Kidney epithelial cell (primary cell): ENCODE data around the gene VIPR2. TPM values are rescaled to one million over a fixed set of nuclear protein-coding genes. Genes with fewer than 3 reads are reported as not detected.

Experiments used
- DNase-seq: peaks from one replicate; pipeline ENCODE4 v3.0.0-alpha.2; 2010; ENCODE audit warnings: low read depth
- H3K27me3 ChIP-seq: 2 replicates; pipeline ENCODE4 v1.6.0; 2011; ENCODE audit warnings: low read length; ENCODE audit not compliant: control insufficient read depth, insufficient read depth
- H3K36me3 ChIP-seq: 2 replicates; pipeline ENCODE4 v1.5.1; 2011; ENCODE audit warnings: low read length; ENCODE audit not compliant: control insufficient read depth, insufficient read depth
- H3K4me3 ChIP-seq: 2 replicates; pipeline ENCODE4 v1.5.1; 2011; ENCODE audit warnings: low read depth, mild to moderate bottlenecking, control low read depth, low read length
- total RNA-seq: library from RNA; depleted of rRNA; stranded (reverse); fragments of >200 nt; gene quantifications from 2 replicates; pipeline ENCODE4 v1.2.3, GENCODE V29; 2015
- TF ChIP-seq, protein P1 (sequence below): IDR thresholded peaks from 2 replicates; pipeline ENCODE4 v1.5.1; 2011; ENCODE audit warnings: mild to moderate bottlenecking, moderate library complexity, low read length, control low read depth, inconsistent platforms; ENCODE audit not compliant: insufficient read depth, poor library complexity, severe bottlenecking

VIPR2 gene
- total RNA-seq, 1 donor from 2014 or later = not detected

DNA sequence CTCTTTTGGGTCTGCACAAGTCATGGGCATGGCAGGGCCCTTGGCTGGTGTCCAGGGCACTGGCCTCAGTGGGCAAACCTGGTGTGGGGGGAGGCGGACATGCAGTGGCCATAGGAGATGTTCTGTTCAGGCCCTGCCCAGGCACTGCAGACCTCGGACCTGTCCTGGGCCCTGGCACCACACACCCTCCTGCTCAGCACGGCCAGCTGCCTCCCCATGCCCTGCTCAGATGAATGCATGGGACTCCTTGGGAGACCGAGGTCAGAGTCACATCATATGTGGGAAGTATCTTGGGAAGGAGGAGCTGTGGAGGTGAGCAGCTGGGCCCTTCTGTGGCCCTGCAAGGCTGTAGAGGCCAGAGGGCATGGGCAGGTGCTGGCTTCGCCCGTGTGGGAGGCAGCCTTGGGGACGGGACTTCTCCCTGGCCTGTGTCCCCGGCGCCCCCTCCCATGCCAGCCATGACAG, 130.8 kb downstream of the VIPR2 start:
- DNase-seq = no peak
- H3K4me3 ChIP-seq = no peak overlapping the region
- H3K36me3 ChIP-seq = no peaks in the 10 kb centered on the region
- TF ChIP-seq, protein P1, sequence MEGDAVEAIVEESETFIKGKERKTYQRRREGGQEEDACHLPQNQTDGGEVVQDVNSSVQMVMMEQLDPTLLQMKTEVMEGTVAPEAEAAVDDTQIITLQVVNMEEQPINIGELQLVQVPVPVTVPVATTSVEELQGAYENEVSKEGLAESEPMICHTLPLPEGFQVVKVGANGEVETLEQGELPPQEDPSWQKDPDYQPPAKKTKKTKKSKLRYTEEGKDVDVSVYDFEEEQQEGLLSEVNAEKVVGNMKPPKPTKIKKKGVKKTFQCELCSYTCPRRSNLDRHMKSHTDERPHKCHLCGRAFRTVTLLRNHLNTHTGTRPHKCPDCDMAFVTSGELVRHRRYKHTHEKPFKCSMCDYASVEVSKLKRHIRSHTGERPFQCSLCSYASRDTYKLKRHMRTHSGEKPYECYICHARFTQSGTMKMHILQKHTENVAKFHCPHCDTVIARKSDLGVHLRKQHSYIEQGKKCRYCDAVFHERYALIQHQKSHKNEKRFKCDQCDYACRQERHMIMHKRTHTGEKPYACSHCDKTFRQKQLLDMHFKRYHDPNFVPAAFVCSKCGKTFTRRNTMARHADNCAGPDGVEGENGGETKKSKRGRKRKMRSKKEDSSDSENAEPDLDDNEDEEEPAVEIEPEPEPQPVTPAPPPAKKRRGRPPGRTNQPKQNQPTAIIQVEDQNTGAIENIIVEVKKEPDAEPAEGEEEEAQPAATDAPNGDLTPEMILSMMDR = no peak
- H3K27me3 ChIP-seq = no peaks in the 10 kb centered on the region

GRCh38 chr7:159013181-159013690, 131.4 kb downstream of the VIPR2 start:
- TF ChIP-seq, protein P1 = no peak
- no peak for DNase-seq
- Histone ChIP-seq H3K4me3 (no peak overlapping the region), H3K27me3 (no peaks in the 10 kb centered on the region), H3K36me3 (no peaks in the 10 kb centered on the region)

GRCh38 chr7:159012353-159013069, 132.2 kb downstream of the VIPR2 start:
- no peaks in the 10 kb centered on the region for H3K36me3 ChIP-seq
- no peak overlapping the region for H3K4me3 ChIP-seq
- TF ChIP-seq, protein P1 = no peak
- no peak for DNase-seq
- no peaks in the 10 kb centered on the region for H3K27me3 ChIP-seq

- H3K27me3 ChIP-seq = no peaks in the 10 kb centered on the region
- no peaks in the 10 kb centered on the region for H3K36me3 ChIP-seq
- H3K4me3 ChIP-seq = no peak overlapping the region
- TF ChIP-seq, protein P1 = no peak
- DNase-seq = no peak
Measured at GRCh38 chr7:159011722-159012022, 133.0 kb downstream of the VIPR2 start.

GRCh38 chr7:159010937-159011721, 133.5 kb downstream of the VIPR2 start:
- DNase-seq = no peak
- TF ChIP-seq, protein P1 = no peak
- Histone ChIP-seq H3K27me3 (no peaks in the 10 kb centered on the region), H3K36me3 (no peaks in the 10 kb centered on the region), H3K4me3 (no peak overlapping the region)

DNA sequence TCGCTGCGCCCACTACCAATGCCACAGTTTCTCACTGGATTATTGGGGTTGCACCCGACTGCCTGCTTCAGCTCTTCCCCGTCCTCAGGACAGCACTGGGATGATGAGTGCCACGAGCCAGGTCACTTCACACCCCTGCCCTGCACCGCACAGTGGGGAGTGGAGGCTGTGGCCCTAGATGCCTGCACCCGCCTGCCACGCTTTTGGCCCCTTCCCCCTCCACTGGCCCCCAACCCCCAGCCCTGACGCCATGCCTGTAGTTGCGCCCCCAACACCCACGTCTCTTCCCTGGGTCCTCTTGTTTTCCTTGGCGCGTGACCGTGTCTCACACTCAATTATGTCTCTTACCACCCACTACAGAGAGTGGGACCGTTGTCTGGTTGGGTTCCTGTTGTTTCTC, 134.3 kb downstream of the VIPR2 start:
- TF ChIP-seq, protein P1 = no peak
- no peak for DNase-seq
- Histone ChIP-seq H3K27me3 (no peaks in the 10 kb centered on the region), H3K4me3 (no peak overlapping the region), H3K36me3 (no peaks in the 10 kb centered on the region)
